Measurements from ENCODE around the gene SPRY4. TPM values are rescaled to one million over a fixed set of nuclear protein-coding genes. Genes with fewer than 3 reads are reported as not detected.
"Not testable (repeated sequence)": the region's sequence is repeated elsewhere in the genome, so short reads cannot be mapped to it uniquely, and the experiment has no call there.

Gene SPRY4
- total RNA-seq, 1 donor from 2014 or later = 42.1 TPM

- H3K27me3 Mint-ChIP-seq (ENCODE audit: low read depth) = no peaks in the 10 kb centered on the region
- H3K4me3 Mint-ChIP-seq = peak overlapping the region; percentile 90
Measured at GRCh38 chr5:142356716-142357468, 32.1 kb upstream of the SPRY4 start.

GRCh38 chr5:142356349-142356715, 31.5 kb upstream of the SPRY4 start:
- TF ChIP-seq CTCF (conservative IDR thresholded peaks at IDR 0.05) = no peak
- no peaks in the 10 kb centered on the region for H3K27me3 Mint-ChIP-seq (ENCODE audit: low read depth)
- no peaks in the 10 kb centered on the region for H3K9me3 Mint-ChIP-seq
- peaks cover 62% of the 10 kb centered on the region for H3K4me1 Mint-ChIP-seq
- peak overlapping the region; percentile 95 for H3K27ac Mint-ChIP-seq (ENCODE audit: unreplicated experiment)
- no peak for DNase-seq (ENCODE audit: low read depth, low spot score)
- no peaks in the 10 kb centered on the region for H3K36me3 Mint-ChIP-seq (ENCODE audit: low read depth)
- H3K4me3 Mint-ChIP-seq = peak overlapping the region; percentile 90

More at GRCh38 chr5:142356716-142357468, 32.1 kb upstream of the SPRY4 start:
- H3K36me3 Mint-ChIP-seq (ENCODE audit: low read depth) = no peaks in the 10 kb centered on the region
- peaks cover 63% of the 10 kb centered on the region for H3K4me1 Mint-ChIP-seq
- DNase-seq (ENCODE audit: low read depth, low spot score) = peak; percentile 68
- TF ChIP-seq CTCF (conservative IDR thresholded peaks at IDR 0.05) = no peak
- no peaks in the 10 kb centered on the region for H3K9me3 Mint-ChIP-seq
- H3K27ac Mint-ChIP-seq (ENCODE audit: unreplicated experiment) = peak overlapping the region; percentile 99

GRCh38 chr5:142353071-142353472, 28.3 kb upstream of the SPRY4 start:
- no peak for TF ChIP-seq CTCF (conservative IDR thresholded peaks at IDR 0.05)
- Mint-ChIP-seq H3K4me1 (peaks cover 35% of the 10 kb centered on the region), H3K27me3 (ENCODE audit: low read depth) (no peaks in the 10 kb centered on the region), H3K27ac (ENCODE audit: unreplicated experiment) (peak overlapping the region; percentile 27), H3K9me3 (peaks cover 7% of the 10 kb centered on the region), H3K4me3 (peak overlapping the region; percentile 60), H3K36me3 (ENCODE audit: low read depth) (peaks cover 3% of the 10 kb centered on the region)
- no peak for DNase-seq (ENCODE audit: low read depth, low spot score)

- H3K4me3 Mint-ChIP-seq = peak overlapping the region; percentile 38
- no peak for TF ChIP-seq CTCF (conservative IDR thresholded peaks at IDR 0.05)
Measured at GRCh38 chr5:142350021-142350420, 25.2 kb upstream of the SPRY4 start.

GRCh38 chr5:142346706-142347105, 21.9 kb upstream of the SPRY4 start:
- peaks cover 20% of the 10 kb centered on the region for H3K4me1 Mint-ChIP-seq
- H3K27ac Mint-ChIP-seq (ENCODE audit: unreplicated experiment) = no peak overlapping the region
- H3K27me3 Mint-ChIP-seq (ENCODE audit: low read depth) = no peaks in the 10 kb centered on the region
- peaks cover 32% of the 10 kb centered on the region for H3K36me3 Mint-ChIP-seq (ENCODE audit: low read depth)
- DNase-seq (ENCODE audit: low read depth, low spot score) = no peak
- H3K4me3 Mint-ChIP-seq = no peak overlapping the region
- TF ChIP-seq CTCF (conservative IDR thresholded peaks at IDR 0.05) = no peak
- H3K9me3 Mint-ChIP-seq = peaks cover 20% of the 10 kb centered on the region

More at GRCh38 chr5:142350021-142350420, 25.2 kb upstream of the SPRY4 start:
- H3K36me3 Mint-ChIP-seq (ENCODE audit: low read depth) = peaks cover 16% of the 10 kb centered on the region
- peaks cover 29% of the 10 kb centered on the region for H3K4me1 Mint-ChIP-seq
- peaks cover 7% of the 10 kb centered on the region for H3K9me3 Mint-ChIP-seq
- no peak overlapping the region for H3K27ac Mint-ChIP-seq (ENCODE audit: unreplicated experiment)
- H3K27me3 Mint-ChIP-seq (ENCODE audit: low read depth) = no peaks in the 10 kb centered on the region
- DNase-seq (ENCODE audit: low read depth, low spot score) = no peak

GRCh38 chr5:142344915-142345314, 20.1 kb upstream of the SPRY4 start:
- Mint-ChIP-seq H3K36me3 (ENCODE audit: low read depth) (peaks cover 32% of the 10 kb centered on the region), H3K4me1 (peaks cover 25% of the 10 kb centered on the region), H3K9me3 (peaks cover 20% of the 10 kb centered on the region)
- not testable (repeated sequence) for H3K27ac Mint-ChIP-seq (ENCODE audit: unreplicated experiment); H3K4me3 Mint-ChIP-seq; DNase-seq (ENCODE audit: low read depth, low spot score); H3K27me3 Mint-ChIP-seq (ENCODE audit: low read depth)
